Activated CD4-positive, alpha-beta T cell treated with anti-CD3 and anti-CD28 coated beads for 36 hours (primary cell): ENCODE data around the gene KRT34. TPM values are rescaled to one million over a fixed set of nuclear protein-coding genes. Genes with fewer than 3 reads are reported as not detected.
A peak's percentile ranks its signal among the peaks of the same experiment; 100 is the strongest.
"Not testable (repeated sequence)": the region's sequence is repeated elsewhere in the genome, so short reads cannot be mapped to it uniquely, and the experiment has no call there.

Experiments used
- ATAC-seq: fragments of 200-7000 bp; cut with Tn5 transposase; one replicate; pipeline ENCODE4 v1.10.0; 2021; ENCODE audit warnings: mild to moderate bottlenecking, moderate library complexity
- CTCF ChIA-PET: fragments of 350-600 bp; sonication (Branson Sonifier 250); formaldehyde crosslinking; loops from one replicate; lab custom pipeline; 2021; ENCODE audit warnings: antibody characterized with exemption; lab: Charles Lee
- POLR2A ChIA-PET: fragments of 350-600 bp; sonication (Branson Sonifier 250); formaldehyde crosslinking; loops from one replicate; lab custom pipeline; 2021; ENCODE audit warnings: antibody characterized with exemption, inconsistent platforms; lab: Charles Lee
- DNase-seq: peaks from one replicate; pipeline ENCODE4 v3.0.0-alpha.2; 2020
- H3K27ac Mint-ChIP-seq: one replicate; pipeline ENCODE4 v1.8.0; 2021; ENCODE audit warnings: mixed read lengths
- H3K27me3 Mint-ChIP-seq: one replicate; pipeline ENCODE4 v1.8.0; 2021; ENCODE audit warnings: mixed read lengths
- H3K36me3 Mint-ChIP-seq: one replicate; pipeline ENCODE4 v1.8.0; 2021; ENCODE audit warnings: low read depth, mixed read lengths
- H3K4me1 Mint-ChIP-seq: one replicate; pipeline ENCODE4 v1.8.0; 2021; ENCODE audit warnings: mixed read lengths
- H3K4me3 Mint-ChIP-seq: one replicate; pipeline ENCODE4 v1.8.0; 2021; ENCODE audit warnings: mild to moderate bottlenecking, moderate library complexity, mixed read lengths
- H3K9me3 Mint-ChIP-seq: one replicate; pipeline ENCODE4 v1.8.0; 2021; ENCODE audit warnings: low read depth, mixed read lengths
- intact Hi-C, 2 experiments: fragments of 100-400 bp; cut with DNase I in 1 of 2; cut with micrococcal nuclease in 1 of 2; formaldehyde crosslinking; loops; one replicate each; pipeline versions ENCODE4 v1.14.2 to v1.15.1; 2022 to 2024; cut with DNase I, micrococcal nuclease
- total RNA-seq, 2 experiments: library from RNA; stranded (reverse); gene quantifications; one replicate each; pipeline ENCODE4 v1.2.3, GENCODE V29; 2021

The KRT34 gene
- total RNA-seq, 2 experiments from 2014 or later, result not detected

DNA sequence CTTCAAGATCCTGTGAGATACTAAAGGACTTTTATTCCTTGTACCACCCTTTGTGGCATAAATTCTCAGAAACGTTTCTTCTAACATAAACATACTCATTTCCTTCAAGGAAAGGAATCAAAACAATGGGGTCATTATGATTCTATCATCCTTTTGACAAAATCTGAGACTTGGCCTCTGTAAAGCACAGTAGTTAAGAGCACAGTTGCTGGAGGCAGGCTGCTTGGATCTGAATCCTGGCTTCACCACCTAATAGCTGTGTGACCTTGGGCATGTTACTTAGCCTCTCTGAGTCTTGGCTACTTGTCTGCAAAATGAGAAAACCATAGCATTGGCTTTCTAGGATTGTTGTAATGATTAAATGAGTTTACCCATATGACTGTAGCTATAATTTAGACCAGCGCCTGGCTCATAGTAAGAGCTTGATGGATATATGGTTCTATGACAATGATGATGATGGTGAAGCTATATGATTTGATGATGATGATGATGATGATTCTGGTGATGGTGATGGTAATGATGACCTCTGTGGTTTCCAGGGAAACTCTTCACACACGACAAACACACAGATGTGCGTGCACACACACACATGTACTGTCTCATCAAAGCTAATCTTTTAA lies 21.4 kb upstream of the KRT34 start:
- Mint-ChIP-seq H3K27me3 (peaks cover 2% of the 10 kb centered on the region), H3K27ac (peak overlapping the region; percentile 87), H3K36me3 (no peaks in the 10 kb centered on the region), H3K4me3 (peak overlapping the region; percentile 10), H3K4me1 (peaks cover 35% of the 10 kb centered on the region), H3K9me3 (no peaks in the 10 kb centered on the region)
- intact Hi-C loops, result loop anchor here (1.0 to 10.0 kb wide), 4 partner anchors 62 to 789 kb away; no protein-coding TSS in a partner anchor
- POLR2A ChIA-PET, result interaction anchor here (0.6 to 1.5 kb wide), 5 partner anchors 145 to 861 kb away, joined by 3 to 8 read pairs (median 3); partner anchors contain the start of gene EIF1
- CTCF ChIA-PET, result interaction anchor here (0.8 to 3.7 kb wide), 8 partner anchors 12 to 493 kb away, joined by 3 to 21 read pairs (median 7); no protein-coding TSS in a partner anchor
- DNase-seq (peak; percentile 17), ATAC-seq (peak; percentile 55)

DNA sequence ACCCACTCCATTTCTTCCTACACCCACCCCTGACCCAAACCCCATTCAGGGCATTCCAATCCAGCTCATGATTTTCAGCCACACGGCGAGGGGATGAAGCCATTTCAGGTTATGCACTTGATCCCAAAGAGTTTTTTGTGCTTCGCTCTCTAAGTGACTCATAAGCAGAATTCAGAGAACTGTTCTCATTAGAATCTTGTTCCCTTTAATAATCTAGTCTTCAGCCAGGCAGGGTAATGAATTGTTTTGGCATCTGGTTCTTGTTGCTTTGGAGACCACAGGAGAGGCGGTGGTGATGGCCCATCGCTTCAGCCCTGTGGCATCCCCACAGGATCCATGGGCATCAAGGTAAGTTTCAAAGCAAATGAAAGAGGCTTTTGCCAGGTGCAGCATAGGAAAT lies 20.1 kb upstream of the KRT34 start:
- Mint-ChIP-seq H3K27ac (peak overlapping the region; percentile 43), H3K27me3 (peaks cover 2% of the 10 kb centered on the region), H3K36me3 (no peaks in the 10 kb centered on the region), H3K4me1 (peaks cover 32% of the 10 kb centered on the region), H3K9me3 (no peaks in the 10 kb centered on the region), H3K4me3 (no peak overlapping the region)
- ChIA-PET CTCF (interaction anchor here (1.5 kb wide), 1 partner anchor 147 kb away, joined by 3 read pairs; no protein-coding TSS in a partner anchor), POLR2A (no interaction called here)
- intact Hi-C loops, result loop anchor here in 1 of 2 experiments (5.0 to 10.0 kb wide), 2 partner anchors 260 to 787 kb away; no protein-coding TSS in a partner anchor
- DNase-seq (no peak), ATAC-seq (no peak)

- H3K4me1 Mint-ChIP-seq, result peaks cover 8% of the 10 kb centered on the region
- CTCF ChIA-PET, result no interaction called here
Measured at GRCh38 chr17:41396996-41397660, 15.0 kb upstream of the KRT34 start, which contains the start of gene KRT31. TSS of gene KRT31 (minus strand) at chr17:41397608. CDS start at chr17:41397539, 69 bp downstream.

GRCh38 chr17:41396340-41396739 lies 14.2 kb upstream of the KRT34 start:
- DNase-seq (no peak), ATAC-seq (no peak)
- intact Hi-C loops, result no loop called here
- Mint-ChIP-seq H3K9me3 (no peaks in the 10 kb centered on the region), H3K4me1 (peaks cover 5% of the 10 kb centered on the region), H3K4me3 (no peak overlapping the region), H3K36me3 (no peaks in the 10 kb centered on the region), H3K27ac (no peak overlapping the region), H3K27me3 (peaks cover 4% of the 10 kb centered on the region)
- POLR2A ChIA-PET, result no interaction called here
- CTCF ChIA-PET, result interaction anchor here (0.7 kb wide), 1 partner anchor 872 kb away, joined by 3 read pairs; no protein-coding TSS in a partner anchor

More at GRCh38 chr17:41396996-41397660, 15.0 kb upstream of the KRT34 start, which contains the start of gene KRT31:
- DNase-seq (no peak), ATAC-seq (no peak)
- intact Hi-C loops, result no loop called here
- POLR2A ChIA-PET, result no interaction called here
- Mint-ChIP-seq H3K27me3 (peaks cover 2% of the 10 kb centered on the region), H3K4me3 (no peak within 1 kb of the TSS), H3K9me3 (no peaks in the 10 kb centered on the region), H3K36me3 (no peaks in the 10 kb centered on the region), H3K27ac (no peak within 1 kb of the TSS)

DNA sequence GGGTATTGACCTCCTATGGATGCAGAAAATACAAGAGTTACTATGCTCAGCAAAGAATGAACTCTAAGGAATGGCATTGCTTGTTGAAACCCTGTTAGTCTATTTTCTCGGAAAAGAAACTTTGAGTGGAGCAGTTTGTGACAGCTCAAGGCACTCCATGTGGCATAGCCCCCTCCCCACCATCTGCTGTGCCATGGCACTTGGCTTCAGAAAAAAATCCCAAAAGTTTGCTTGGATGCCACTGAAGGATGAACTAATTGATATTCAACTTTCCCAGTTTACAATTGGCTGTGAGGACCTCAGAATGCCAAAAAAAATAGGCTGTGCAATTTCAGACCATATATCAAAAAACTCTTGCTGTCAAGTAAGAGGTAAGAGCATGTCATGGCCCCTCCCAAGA lies 13.5 kb upstream of the KRT34 start:
- intact Hi-C loops, result no loop called here
- H3K27me3 Mint-ChIP-seq, result peaks cover 4% of the 10 kb centered on the region
- H3K27ac Mint-ChIP-seq, result no peak overlapping the region
- ChIA-PET CTCF (interaction anchor here (0.7 kb wide), 1 partner anchor 873 kb away, joined by 3 read pairs; no protein-coding TSS in a partner anchor), POLR2A (interaction anchor here (0.5 kb wide), 1 partner anchor 748 kb away, joined by 4 read pairs; the partner anchor contains the start of gene SMARCE1)
- H3K4me3 Mint-ChIP-seq, result no peak overlapping the region
- H3K36me3 Mint-ChIP-seq, result no peaks in the 10 kb centered on the region
- ATAC-seq (no peak), DNase-seq (no peak)
- H3K4me1 Mint-ChIP-seq, result peaks cover 5% of the 10 kb centered on the region
- no peaks in the 10 kb centered on the region for H3K9me3 Mint-ChIP-seq

DNA sequence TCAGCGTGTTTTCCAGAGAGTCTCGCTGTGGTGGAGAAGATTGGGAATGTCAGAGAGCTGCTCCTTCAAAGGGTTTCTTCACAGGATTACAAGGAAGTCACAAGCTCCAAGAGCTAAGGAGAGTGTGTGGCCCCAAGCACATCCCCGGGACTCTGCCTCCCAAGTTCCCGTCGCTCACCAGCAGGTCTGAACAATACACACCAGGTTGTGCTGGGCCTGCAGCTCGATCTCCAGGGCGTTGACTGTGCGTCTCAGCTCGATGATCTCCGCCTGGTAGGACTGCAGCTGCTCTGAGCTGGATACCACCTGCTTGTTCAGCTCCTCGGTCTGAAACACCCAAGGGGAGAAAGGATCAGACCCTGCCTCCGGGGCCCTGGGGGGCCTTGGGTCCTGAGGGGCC lies 12.9 kb upstream of the KRT34 start:
- H3K36me3 Mint-ChIP-seq, H3K9me3 Mint-ChIP-seq, ATAC-seq, H3K27me3 Mint-ChIP-seq, H3K4me1 Mint-ChIP-seq, DNase-seq, CTCF ChIA-PET, POLR2A ChIA-PET, H3K27ac Mint-ChIP-seq, H3K4me3 Mint-ChIP-seq, intact Hi-C loops: not testable (repeated sequence)

- intact Hi-C loops, result no loop called here
- no peak for ATAC-seq
- Mint-ChIP-seq H3K27ac (no peak overlapping the region), H3K36me3 (no peaks in the 10 kb centered on the region), H3K27me3 (peaks cover 3% of the 10 kb centered on the region), H3K9me3 (no peaks in the 10 kb centered on the region), H3K4me3 (no peak overlapping the region), H3K4me1 (peaks cover 3% of the 10 kb centered on the region)
- POLR2A ChIA-PET, result no interaction called here
- CTCF ChIA-PET, result no interaction called here
- no peak for DNase-seq
Measured at GRCh38 chr17:41394254-41394996, 12.3 kb upstream of the KRT34 start.

DNA sequence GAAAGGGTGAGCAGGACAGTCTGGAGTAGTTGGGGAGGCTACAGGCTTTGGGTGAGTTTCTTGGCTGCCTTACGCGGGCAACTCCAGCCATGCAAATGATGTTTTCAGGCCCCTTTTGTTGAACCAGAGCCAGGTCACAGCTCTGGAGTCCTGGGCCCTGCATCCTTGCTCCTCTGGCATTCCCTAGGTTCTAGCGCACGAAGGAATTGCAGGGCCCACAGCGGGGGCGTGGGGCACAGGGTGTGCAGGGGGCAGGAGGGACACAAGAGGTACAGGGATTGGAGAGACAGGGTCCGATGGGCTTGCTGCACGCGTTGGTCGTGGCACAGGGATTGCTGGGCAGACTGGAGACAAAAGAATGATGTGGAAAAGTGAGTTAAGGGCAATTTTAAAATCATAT lies 11.7 kb upstream of the KRT34 start:
- no peak for ATAC-seq
- POLR2A ChIA-PET, result no interaction called here
- Mint-ChIP-seq H3K4me3 (no peak overlapping the region), H3K27me3 (peaks cover 5% of the 10 kb centered on the region), H3K4me1 (no peaks in the 10 kb centered on the region), H3K36me3 (no peaks in the 10 kb centered on the region), H3K27ac (no peak overlapping the region), H3K9me3 (no peaks in the 10 kb centered on the region)
- intact Hi-C loops, result no loop called here
- CTCF ChIA-PET, result no interaction called here
- DNase-seq, result no peak

- POLR2A ChIA-PET, result no interaction called here
- Mint-ChIP-seq H3K36me3 (no peaks in the 10 kb centered on the region), H3K9me3 (no peaks in the 10 kb centered on the region)
Measured at GRCh38 chr17:41393294-41393693, 11.2 kb upstream of the KRT34 start.

GRCh38 chr17:41392278-41392677 lies 10.2 kb upstream of the KRT34 start:
- DNase-seq (no peak), ATAC-seq (no peak)
- H3K4me1 Mint-ChIP-seq, result no peaks in the 10 kb centered on the region
- POLR2A ChIA-PET, result no interaction called here
- peaks cover 5% of the 10 kb centered on the region for H3K27me3 Mint-ChIP-seq
- peaks cover 5% of the 10 kb centered on the region for H3K9me3 Mint-ChIP-seq
- intact Hi-C loops, result no loop called here
- no peaks in the 10 kb centered on the region for H3K36me3 Mint-ChIP-seq
- no peak overlapping the region for H3K27ac Mint-ChIP-seq
- CTCF ChIA-PET, result no interaction called here
- no peak overlapping the region for H3K4me3 Mint-ChIP-seq

More at GRCh38 chr17:41393294-41393693, 11.2 kb upstream of the KRT34 start:
- DNase-seq, result no peak
- no peak overlapping the region for H3K27ac Mint-ChIP-seq
- no peaks in the 10 kb centered on the region for H3K4me1 Mint-ChIP-seq
- CTCF ChIA-PET, result no interaction called here
- intact Hi-C loops, result no loop called here
- H3K4me3 Mint-ChIP-seq, result no peak overlapping the region
- no peak for ATAC-seq
- H3K27me3 Mint-ChIP-seq, result peaks cover 5% of the 10 kb centered on the region

- no peaks in the 10 kb centered on the region for H3K36me3 Mint-ChIP-seq
- H3K27ac Mint-ChIP-seq, result no peak overlapping the region
- CTCF ChIA-PET, result interaction anchor here (0.8 kb wide), 1 partner anchor 12 kb away, joined by 3 read pairs; no protein-coding TSS in a partner anchor
- H3K4me3 Mint-ChIP-seq, result no peak overlapping the region
- H3K27me3 Mint-ChIP-seq, result peaks cover 5% of the 10 kb centered on the region
- intact Hi-C loops, result no loop called here
- H3K4me1 Mint-ChIP-seq, result no peaks in the 10 kb centered on the region
- POLR2A ChIA-PET, result no interaction called here
- peaks cover 8% of the 10 kb centered on the region for H3K9me3 Mint-ChIP-seq
- no peak for DNase-seq
- ATAC-seq, result no peak
Measured at GRCh38 chr17:41391535-41391934, 9.4 kb upstream of the KRT34 start.
